H9 (cell line): ENCODE data around the gene DYNLRB2. TPM values are rescaled to one million over a fixed set of nuclear protein-coding genes. Genes with fewer than 3 reads are reported as not detected.

Experiments
- DNase-seq: peaks from one replicate; pipeline ENCODE4 v3.0.0-alpha.2; 2017
- H2AFZ ChIP-seq: one replicate; pipeline ENCODE4 v1.6.1; 2013; ENCODE audit warnings: mild to moderate bottlenecking, low read length, control low read depth, moderate library complexity
- H2AK5ac ChIP-seq: 2 replicates; pipeline ENCODE4 v1.6.1; 2013; ENCODE audit warnings: low read length, control low read depth, mixed read lengths; ENCODE audit not compliant: insufficient read length
- H2BK120ac ChIP-seq: one replicate; pipeline ENCODE4 v1.6.1; 2013; ENCODE audit warnings: low read depth, mild to moderate bottlenecking, low read length, control low read depth, inconsistent platforms; ENCODE audit not compliant: poor library complexity, severe bottlenecking
- H2BK12ac ChIP-seq: 2 replicates; pipeline ENCODE4 v1.6.1; 2013; ENCODE audit warnings: low read length, control low read depth, mixed read lengths, low read depth; ENCODE audit not compliant: insufficient read length
- H2BK15ac ChIP-seq: 2 replicates; pipeline ENCODE4 v1.6.1; 2013; ENCODE audit warnings: low read depth, low read length, control low read depth
- H2BK20ac ChIP-seq: one replicate; pipeline ENCODE4 v1.6.1; 2013; ENCODE audit warnings: low read depth, mild to moderate bottlenecking, low read length, control low read depth, inconsistent platforms; ENCODE audit not compliant: poor library complexity, severe bottlenecking
- H2BK5ac ChIP-seq: 2 replicates; pipeline ENCODE4 v1.6.1; 2013; ENCODE audit warnings: low read length, control low read depth, mixed read lengths; ENCODE audit not compliant: insufficient read length
- H3K14ac ChIP-seq: 2 replicates; pipeline ENCODE4 v1.6.1; 2013; ENCODE audit warnings: low read length, control low read depth; ENCODE audit not compliant: insufficient read depth
- H3K18ac ChIP-seq: 2 replicates; pipeline ENCODE4 v1.6.1; 2013; ENCODE audit warnings: low read depth, mild to moderate bottlenecking, mixed read lengths, low read length, control low read depth; ENCODE audit not compliant: insufficient read length
- H3K23ac ChIP-seq: 2 replicates; pipeline ENCODE4 v1.6.1; 2013; ENCODE audit warnings: low read length, control low read depth, mixed read lengths, low read depth; ENCODE audit not compliant: insufficient read length
- H3K23me2 ChIP-seq: 2 replicates; pipeline ENCODE4 v1.6.1; 2013; ENCODE audit warnings: low read depth, mild to moderate bottlenecking, mixed read lengths, low read length, control low read depth; ENCODE audit not compliant: insufficient read length, poor library complexity, severe bottlenecking
- H3K27ac ChIP-seq: 2 replicates; pipeline ENCODE4 v1.5.1; 2013; ENCODE audit warnings: low read length, control low read depth, mixed read lengths, low read depth; ENCODE audit not compliant: insufficient read length
- H3K27me3 ChIP-seq: 2 replicates; pipeline ENCODE4 v1.6.1; 2013; ENCODE audit warnings: low read length, control low read depth, inconsistent platforms; ENCODE audit not compliant: insufficient read depth
- H3K4ac ChIP-seq: 2 replicates; pipeline ENCODE4 v1.6.1; 2013; ENCODE audit warnings: low read depth, mild to moderate bottlenecking, control low read depth, inconsistent platforms, low read length, moderate library complexity
- H3K4me1 ChIP-seq: 2 replicates; pipeline ENCODE4 v1.6.1; 2013; ENCODE audit warnings: low read length, control low read depth, inconsistent platforms; ENCODE audit not compliant: insufficient read depth
- H3K4me2 ChIP-seq: 2 replicates; pipeline ENCODE4 v1.6.1; 2013; ENCODE audit warnings: low read length, control low read depth, mixed read lengths; ENCODE audit not compliant: insufficient read length, insufficient read depth
- H3K56ac ChIP-seq: 2 replicates; pipeline ENCODE4 v1.6.1; 2013; ENCODE audit warnings: low read depth, mild to moderate bottlenecking, mixed read lengths, low read length, control low read depth; ENCODE audit not compliant: insufficient read length
- H3K79me1 ChIP-seq: 2 replicates; pipeline ENCODE4 v1.6.1; 2013; ENCODE audit warnings: low read depth, mild to moderate bottlenecking, moderate library complexity, low read length, control low read depth, inconsistent platforms; ENCODE audit not compliant: insufficient read depth, poor library complexity, severe bottlenecking
- H3K79me2 ChIP-seq: 2 replicates; pipeline ENCODE4 v1.6.1; 2013; ENCODE audit warnings: low read length, control low read depth, inconsistent platforms; ENCODE audit not compliant: insufficient read depth
- H3K9ac ChIP-seq: 2 replicates; pipeline ENCODE4 v1.6.1; 2013; ENCODE audit warnings: low read length, control low read depth, mixed read lengths; ENCODE audit not compliant: insufficient read length; ENCODE audit errors: extremely low read depth
- H3K9me3 ChIP-seq: one replicate; pipeline ENCODE4 v1.6.1; 2013; ENCODE audit warnings: low read depth, low read length, inconsistent platforms; ENCODE audit not compliant: control insufficient read depth
- H3T11ph ChIP-seq: one replicate; pipeline ENCODE4 v1.6.1; 2013; ENCODE audit warnings: mild to moderate bottlenecking, low read length, control low read depth, inconsistent platforms
- H4K20me1 ChIP-seq: one replicate; pipeline ENCODE4 v1.6.1; 2013; ENCODE audit not compliant: control insufficient read depth, insufficient read length, insufficient read depth
- H4K5ac ChIP-seq: 2 replicates; pipeline ENCODE4 v1.6.1; 2013; ENCODE audit warnings: low read depth, mild to moderate bottlenecking, mixed read lengths, low read length, control low read depth; ENCODE audit not compliant: insufficient read length
- H4K8ac ChIP-seq: replicated peaks from 2 replicates; pipeline ENCODE4 v1.6.1; 2013; ENCODE audit warnings: low read length, control low read depth, mixed read lengths, low read depth; ENCODE audit not compliant: insufficient read length
- H4K91ac ChIP-seq: 2 replicates; pipeline ENCODE4 v1.6.1; 2013; ENCODE audit warnings: low read depth, mild to moderate bottlenecking, moderate library complexity, mixed read lengths, low read length, control low read depth; ENCODE audit not compliant: insufficient read length
- H3K27ac Mint-ChIP-seq, 3 experiments: 2 replicates in 2 of 3; 3 replicates in 1 of 3; pipeline ENCODE4 v1.8.0; 2020 to 2021; ENCODE audit warnings: mixed read lengths in 3 of 3, mild to moderate bottlenecking in 1 of 3, moderate library complexity in 1 of 3
- H3K27me3 Mint-ChIP-seq: 2 replicates; pipeline ENCODE4 v1.8.0; 2021; ENCODE audit warnings: low read depth, mild to moderate bottlenecking, moderate library complexity, mixed read lengths
- H3K36me3 Mint-ChIP-seq, 3 experiments: 2 replicates in 2 of 3; 3 replicates in 1 of 3; pipeline ENCODE4 v1.8.0; 2020 to 2021; ENCODE audit warnings: low read depth in 3 of 3, mixed read lengths in 3 of 3; ENCODE audit not compliant: insufficient read depth in 1 of 3
- H3K4me1 Mint-ChIP-seq, 2 experiments: 2 replicates each; pipeline ENCODE4 v1.8.0; 2020; ENCODE audit warnings: mixed read lengths in 2 of 2
- H3K4me3 Mint-ChIP-seq, 2 experiments: 2 replicates in 1 of 2; 3 replicates in 1 of 2; pipeline ENCODE4 v1.8.0; 2020 to 2021; ENCODE audit warnings: mild to moderate bottlenecking in 2 of 2, mixed read lengths in 2 of 2, moderate library complexity in 1 of 2
- H3K9me3 Mint-ChIP-seq, 2 experiments: 2 replicates in 1 of 2; 3 replicates in 1 of 2; pipeline ENCODE4 v1.8.0; 2020; ENCODE audit warnings: mild to moderate bottlenecking in 2 of 2, mixed read lengths in 2 of 2, moderate library complexity in 1 of 2
- WGBS: extraction: QIAGEN DNeasy Blood & Tissue Kit; methylation state at CpG from one replicate; pipeline ENCODE4 v1.1.7; 2013; ENCODE audit warnings: missing lambda C conversion rate, low lambda C conversion rate, mixed read lengths; ENCODE audit not compliant: insufficient read length; ENCODE audit errors: extremely low coverage; 5-methylcytosine and 5-hydroxymethylcytosine counted together
- total RNA-seq: library from RNA; stranded (reverse); gene quantifications from 2 replicates; pipeline ENCODE4 v1.2.1, GENCODE V29; 2021
- TF ChIP-seq, protein P1 (sequence below): fragments of 200-600 bp; sonication (generic); conservative IDR thresholded peaks from 3 replicates; pipeline ENCODE4 v1.8.0; 2021; ENCODE audit warnings: antibody characterized with exemption, mild to moderate bottlenecking

DYNLRB2 gene
- total RNA-seq, 1 experiment from 2014 or later = not detected

DNA sequence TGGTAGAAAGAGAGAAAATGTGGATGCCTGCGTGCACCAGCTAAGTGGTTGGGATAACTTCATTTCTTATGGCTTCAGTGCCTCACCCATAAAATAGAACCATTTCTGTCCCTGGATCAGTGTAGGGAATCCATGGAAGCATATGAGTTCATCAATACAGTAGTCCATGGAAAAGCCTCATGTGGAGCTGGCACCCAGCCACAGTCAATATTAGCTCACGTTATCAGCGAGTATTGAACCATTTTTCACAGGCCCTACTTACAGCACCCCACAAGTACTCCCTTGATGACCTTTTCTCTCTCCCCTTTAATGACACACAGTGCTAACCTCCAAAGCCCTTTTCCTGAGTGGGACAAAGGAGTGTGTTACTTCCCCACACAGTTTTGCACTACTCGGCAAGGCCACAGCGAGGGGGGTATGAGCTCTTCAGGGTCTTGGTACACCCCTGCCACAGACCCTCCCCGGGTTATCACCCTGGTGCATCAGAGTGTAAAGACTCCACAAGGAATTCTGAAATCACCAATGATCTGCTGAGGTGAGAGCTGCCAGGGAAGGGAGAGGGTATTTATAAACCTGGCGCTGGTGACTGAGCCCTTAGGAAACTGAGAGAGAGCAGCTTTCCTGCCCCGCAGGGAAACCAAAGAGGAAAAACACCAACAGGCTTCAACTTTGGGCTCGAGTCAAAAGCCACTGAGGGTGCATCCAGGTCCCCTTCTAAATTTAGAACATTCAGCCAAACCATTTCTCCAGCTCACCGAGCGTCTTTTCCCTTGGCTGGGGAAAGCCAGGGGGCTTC is 36.9 kb downstream of the DYNLRB2 start:
- H2BK5ac ChIP-seq = no peak overlapping the region
- H4K8ac ChIP-seq = no peak overlapping the region
- DNase-seq = no peak
- H2BK120ac ChIP-seq = no peak overlapping the region
- Mint-ChIP-seq H3K4me1 (no peaks in the 10 kb centered on the region), H3K27ac (no peak overlapping the region; a peak in 1 of 7 replicates), H3K36me3 (no peaks in the 10 kb centered on the region), H3K4me3 (no peak overlapping the region), H3K27me3 (peaks cover 4% of the 10 kb centered on the region; the same call in 1 of the 2 replicates), H3K9me3 (peaks cover 2 to 20% of the 10 kb centered on the region in 2 experiments; a peak in 3 of 5 replicates)
- H2AK5ac ChIP-seq = no peak overlapping the region
- no peak overlapping the region for H2BK15ac ChIP-seq
- H3K56ac ChIP-seq = no peak overlapping the region
- no peak overlapping the region for H3K14ac ChIP-seq
- no peaks in the 10 kb centered on the region for H3K23me2 ChIP-seq
- no peak overlapping the region for H3K4ac ChIP-seq
- H4K5ac ChIP-seq = no peak overlapping the region
- H4K20me1 ChIP-seq = no peaks in the 10 kb centered on the region
- H3K79me2 ChIP-seq = no peaks in the 10 kb centered on the region
- H3K9me3 ChIP-seq = no peaks in the 10 kb centered on the region
- H3K27me3 ChIP-seq = no peaks in the 10 kb centered on the region; the same call in 1 of the 2 replicates
- H2BK12ac ChIP-seq = no peak overlapping the region
- no peak overlapping the region for H3K23ac ChIP-seq
- no peak overlapping the region for H2BK20ac ChIP-seq
- H3K4me2 ChIP-seq = no peak overlapping the region
- H3K27ac ChIP-seq = no peak overlapping the region
- H4K91ac ChIP-seq = no peak overlapping the region
- TF ChIP-seq, protein P1, sequence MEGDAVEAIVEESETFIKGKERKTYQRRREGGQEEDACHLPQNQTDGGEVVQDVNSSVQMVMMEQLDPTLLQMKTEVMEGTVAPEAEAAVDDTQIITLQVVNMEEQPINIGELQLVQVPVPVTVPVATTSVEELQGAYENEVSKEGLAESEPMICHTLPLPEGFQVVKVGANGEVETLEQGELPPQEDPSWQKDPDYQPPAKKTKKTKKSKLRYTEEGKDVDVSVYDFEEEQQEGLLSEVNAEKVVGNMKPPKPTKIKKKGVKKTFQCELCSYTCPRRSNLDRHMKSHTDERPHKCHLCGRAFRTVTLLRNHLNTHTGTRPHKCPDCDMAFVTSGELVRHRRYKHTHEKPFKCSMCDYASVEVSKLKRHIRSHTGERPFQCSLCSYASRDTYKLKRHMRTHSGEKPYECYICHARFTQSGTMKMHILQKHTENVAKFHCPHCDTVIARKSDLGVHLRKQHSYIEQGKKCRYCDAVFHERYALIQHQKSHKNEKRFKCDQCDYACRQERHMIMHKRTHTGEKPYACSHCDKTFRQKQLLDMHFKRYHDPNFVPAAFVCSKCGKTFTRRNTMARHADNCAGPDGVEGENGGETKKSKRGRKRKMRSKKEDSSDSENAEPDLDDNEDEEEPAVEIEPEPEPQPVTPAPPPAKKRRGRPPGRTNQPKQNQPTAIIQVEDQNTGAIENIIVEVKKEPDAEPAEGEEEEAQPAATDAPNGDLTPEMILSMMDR = no peak
- no peaks in the 10 kb centered on the region for H3K79me1 ChIP-seq
- no peak overlapping the region for H3K9ac ChIP-seq
- H2AFZ ChIP-seq = no peak overlapping the region
- no peak overlapping the region for H3T11ph ChIP-seq
- no peak overlapping the region for H3K18ac ChIP-seq
- no CpG with 5 or more reads among the region's 11 CpGs for WGBS
- no peaks in the 10 kb centered on the region for H3K4me1 ChIP-seq
